GM19035 (cell line): ENCODE data around the gene SYS1.

Experiments used
- ATAC-seq: cut with Tn5 transposase; IDR thresholded peaks from one replicate; pipeline ENCODE4 v1.9.1; 2021; ENCODE audit not compliant: unreplicated experiment

The SYS1 gene

GRCh38 chr20:45362804-45363610 is at the start of gene SYS1:
Gene SYS1, plus strand, starts transcription at chr20:45363156. Its CDS starts 376 bp downstream, at chr20:45363532.
- ATAC-seq = peak; percentile 85

DNA sequence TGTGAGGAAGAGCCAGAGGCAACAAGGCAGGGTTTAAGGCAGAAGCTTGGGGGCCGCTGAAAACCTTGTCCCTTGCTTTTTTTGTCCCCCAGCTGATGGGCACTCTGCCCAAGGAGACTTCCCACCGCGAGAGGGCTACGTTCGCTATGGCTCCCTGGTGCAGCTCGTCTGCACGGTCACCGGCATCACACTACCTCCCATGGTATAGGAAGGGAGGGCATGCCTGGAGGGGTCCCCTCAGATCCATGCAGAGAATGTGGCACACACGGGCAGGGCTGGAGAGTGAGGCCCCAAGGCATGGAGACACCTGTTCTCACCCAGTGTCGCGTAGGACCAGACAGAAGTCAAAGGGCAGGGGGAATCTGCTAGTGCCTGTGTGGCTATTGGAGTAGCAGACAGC is 49.0 kb upstream of the SYS1 start:
- ATAC-seq = no peak

GRCh38 chr20:45315672-45316071 is 47.3 kb upstream of the SYS1 start:
- no peak for ATAC-seq

DNA sequence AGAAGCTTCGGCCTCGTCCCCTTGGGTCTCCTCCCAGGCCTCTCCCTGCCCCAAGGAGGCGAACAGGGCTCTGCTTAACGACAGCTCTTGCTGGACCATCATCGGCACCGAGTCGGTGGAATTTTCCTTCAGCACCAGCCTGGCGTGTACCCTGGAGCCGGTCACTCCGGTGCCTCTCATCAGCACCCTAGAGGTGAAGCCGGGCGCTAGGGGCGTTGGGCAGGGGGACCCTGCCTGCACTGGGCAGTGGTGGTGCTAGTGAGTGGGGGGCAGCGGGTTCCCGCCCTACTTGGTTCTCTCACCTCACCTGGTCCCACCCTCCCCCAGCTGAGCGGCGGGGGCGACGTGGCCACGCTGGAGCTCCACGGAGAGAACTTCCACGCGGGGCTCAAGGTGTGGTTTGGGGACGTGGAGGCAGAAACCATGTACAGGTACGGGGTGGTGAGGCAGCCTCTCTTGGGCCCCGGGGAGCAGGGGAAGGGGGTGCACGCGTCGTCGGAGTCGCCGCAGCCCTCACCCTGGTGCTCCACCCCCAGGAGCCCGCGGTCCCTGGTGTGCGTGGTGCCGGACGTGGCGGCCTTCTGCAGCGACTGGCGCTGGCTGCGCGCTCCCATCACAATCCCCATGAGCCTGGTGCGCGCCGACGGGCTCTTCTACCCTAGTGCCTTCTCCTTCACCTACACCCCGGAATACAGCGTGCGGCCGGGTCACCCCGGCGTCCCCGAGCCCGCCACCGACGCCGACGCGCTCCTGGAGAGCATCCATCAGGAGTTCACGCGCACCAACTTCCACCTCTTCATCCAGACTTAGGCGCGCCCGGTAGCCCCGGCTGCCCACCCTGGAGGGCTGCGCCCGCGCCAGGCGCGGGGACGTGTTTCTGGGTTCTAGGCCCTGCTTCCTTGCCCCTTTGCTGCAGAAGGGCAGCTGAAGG is 46.5 kb upstream of the SYS1 start:
- ATAC-seq = no peak

DNA sequence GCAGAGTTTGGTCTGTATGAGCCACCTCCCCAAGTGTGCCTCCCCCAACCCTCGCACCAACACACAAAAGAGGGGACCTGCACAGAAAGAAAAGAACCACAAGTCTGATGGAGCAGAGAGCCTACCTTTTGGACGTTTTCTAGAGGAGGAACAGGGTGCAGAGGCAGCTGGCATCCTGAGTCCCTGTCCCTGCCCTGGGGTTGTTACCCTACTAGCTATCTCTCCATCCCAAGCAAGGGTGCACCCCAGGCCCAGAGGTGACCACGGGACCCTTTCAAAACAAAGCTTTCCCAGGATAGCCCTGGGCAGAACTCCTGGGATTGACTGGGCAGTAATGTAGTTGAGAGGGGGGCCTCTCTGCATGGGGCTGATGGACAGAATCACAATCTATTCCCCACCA is 45.1 kb upstream of the SYS1 start:
- no peak for ATAC-seq

GRCh38 chr20:45318386-45318939 is 44.5 kb upstream of the SYS1 start:
- ATAC-seq = no peak

DNA sequence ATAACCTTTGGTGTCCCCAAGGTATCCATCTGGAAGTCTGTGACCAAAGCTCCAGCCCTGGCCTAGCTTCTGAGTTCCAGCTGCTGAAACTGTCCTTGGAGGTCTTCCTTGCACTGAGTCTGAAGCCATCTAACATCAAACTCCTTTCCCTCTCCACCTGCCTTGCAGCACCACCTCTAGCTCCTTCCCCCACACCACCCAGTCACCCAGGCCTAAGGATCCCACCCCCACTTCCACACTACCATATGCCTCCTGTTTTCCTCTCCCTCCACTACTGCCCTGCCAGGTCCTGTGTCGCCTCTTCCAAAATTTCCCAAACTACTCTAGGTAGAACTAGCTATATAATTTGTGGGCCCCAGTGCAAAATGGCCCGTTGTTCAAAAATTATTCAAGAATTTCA is 44.0 kb upstream of the SYS1 start:
- ATAC-seq = no peak

DNA sequence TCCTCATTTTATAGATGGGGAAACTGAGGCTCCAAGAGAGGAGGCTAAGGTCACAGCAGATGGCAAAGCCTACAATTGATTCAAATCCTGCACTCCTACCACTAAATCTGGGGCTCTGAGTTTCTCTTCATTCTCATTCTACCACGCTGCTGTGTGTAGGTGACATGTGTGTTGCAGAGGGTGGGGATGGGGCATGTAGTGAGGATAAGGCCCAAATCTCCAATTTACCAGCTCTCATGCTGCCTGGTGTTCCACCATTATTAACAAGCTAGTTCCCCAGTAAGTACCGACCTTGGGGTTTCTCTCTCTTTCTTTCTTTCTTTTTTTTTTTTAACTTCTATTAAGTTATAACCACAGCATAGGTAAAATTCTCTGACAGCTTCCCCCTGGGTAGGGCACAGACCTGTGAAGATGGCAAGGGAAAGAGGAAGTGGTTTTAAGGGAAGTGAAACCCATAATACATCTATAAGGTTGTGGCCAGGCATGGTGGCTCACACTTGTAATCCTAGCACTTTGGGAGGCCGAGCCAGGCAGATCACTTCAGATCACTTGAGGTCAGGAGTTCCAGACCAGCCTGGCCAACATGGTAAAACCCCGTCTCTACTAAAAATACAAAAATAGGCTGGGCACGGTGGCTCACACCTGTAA is 41.9 kb upstream of the SYS1 start:
- ATAC-seq = no peak

DNA sequence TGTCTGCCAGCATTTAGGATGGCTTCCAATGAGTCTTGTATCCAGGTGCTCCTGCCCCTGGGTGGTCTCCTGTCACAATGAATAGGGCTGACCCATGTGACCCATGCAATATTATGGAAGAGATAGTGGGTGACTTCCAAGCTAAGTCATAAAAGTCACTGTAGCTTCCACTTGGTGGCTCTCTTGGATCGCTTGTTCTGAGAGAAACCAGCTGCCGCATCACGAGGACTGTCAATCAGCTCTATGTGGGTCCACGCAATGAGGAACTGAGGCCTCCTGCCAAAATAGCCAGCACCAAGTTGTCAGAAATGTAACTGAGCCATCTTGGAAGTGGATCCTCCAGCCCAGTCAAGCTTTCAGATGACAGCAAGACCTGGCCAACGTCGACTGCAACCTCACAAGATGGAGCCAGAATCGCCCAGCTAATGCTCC is 40.0 kb upstream of the SYS1 start:
- ATAC-seq = no peak

DNA sequence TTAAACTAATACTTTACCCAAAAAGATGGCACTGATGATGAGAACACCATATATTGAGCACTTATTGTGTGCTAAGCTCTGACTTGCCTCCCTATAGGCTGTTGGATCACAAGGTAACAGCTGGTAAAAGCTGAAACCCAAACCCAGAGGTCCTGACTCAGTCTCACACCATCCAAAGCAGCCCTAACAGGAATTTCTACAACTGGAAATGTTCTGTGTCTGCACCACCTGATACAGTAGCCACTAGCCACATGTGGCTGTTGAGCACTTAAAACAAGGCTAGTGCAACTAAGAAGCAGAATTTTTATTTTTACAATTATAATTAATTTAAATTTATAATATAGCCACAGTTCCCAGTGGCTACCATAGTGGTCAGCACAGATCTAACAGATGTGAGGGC is 39.2 kb upstream of the SYS1 start:
- ATAC-seq = no peak

- no peak for ATAC-seq
Observed at GRCh38 chr20:45325371-45325770, 37.6 kb upstream of the SYS1 start.

DNA sequence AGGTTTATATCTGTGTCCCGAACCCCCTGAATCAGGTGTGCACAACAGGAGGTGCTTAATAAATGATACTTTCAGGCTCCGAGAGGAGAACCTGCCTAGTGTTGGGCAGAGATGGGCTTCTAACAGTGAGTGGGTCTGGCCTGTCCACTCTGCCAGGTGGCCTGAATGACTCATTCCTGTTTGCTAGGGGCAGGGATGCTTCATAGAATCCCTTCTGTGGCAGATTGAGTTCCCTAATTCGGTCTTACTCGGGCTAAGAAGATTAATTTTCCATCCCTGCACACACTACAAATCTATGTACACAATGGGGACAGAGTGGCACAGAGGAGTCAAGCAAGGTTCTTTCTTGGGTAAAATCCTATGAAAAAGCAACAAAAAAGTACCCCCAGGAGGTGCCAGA is 34.5 kb upstream of the SYS1 start:
- no peak for ATAC-seq

DNA sequence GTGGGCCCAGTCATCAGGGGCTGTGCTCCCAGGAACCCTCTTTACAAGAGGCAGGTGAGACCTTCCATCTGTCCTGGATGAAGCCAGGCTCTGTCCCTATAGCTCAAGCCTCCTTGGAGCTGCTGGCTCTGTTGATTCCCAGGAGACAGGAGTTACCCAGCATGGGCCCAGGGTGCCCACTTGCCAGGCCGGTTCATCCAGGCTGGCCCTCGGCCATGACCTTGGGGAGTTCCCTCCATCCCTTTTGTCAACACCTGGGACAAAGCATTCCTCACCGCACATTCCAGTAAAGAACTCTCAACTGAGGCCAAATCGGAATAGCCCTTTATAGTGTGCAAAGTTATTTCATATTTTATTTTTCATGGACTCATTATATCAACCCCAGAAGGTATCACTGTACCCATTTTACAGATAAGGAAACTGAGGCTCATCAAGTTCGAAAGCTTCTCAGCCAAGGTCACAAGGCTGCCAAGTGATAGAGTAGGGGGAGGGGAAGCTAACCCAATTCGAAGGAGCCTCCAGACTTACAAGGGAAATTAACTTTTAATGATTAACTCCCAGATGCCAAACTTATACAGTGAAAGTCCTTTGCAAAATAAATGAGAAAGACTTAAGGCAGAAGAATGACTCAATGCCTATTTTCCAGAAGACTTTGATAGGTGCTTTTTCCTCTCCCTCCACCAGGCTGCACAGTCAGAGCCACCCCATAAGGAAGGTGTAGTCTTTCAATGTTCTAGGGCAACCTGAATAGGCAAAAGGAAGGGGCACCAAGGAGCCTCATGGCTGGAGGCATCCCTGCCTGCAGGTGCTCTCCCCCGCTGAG is 33.2 kb upstream of the SYS1 start:
- no peak for ATAC-seq

DNA sequence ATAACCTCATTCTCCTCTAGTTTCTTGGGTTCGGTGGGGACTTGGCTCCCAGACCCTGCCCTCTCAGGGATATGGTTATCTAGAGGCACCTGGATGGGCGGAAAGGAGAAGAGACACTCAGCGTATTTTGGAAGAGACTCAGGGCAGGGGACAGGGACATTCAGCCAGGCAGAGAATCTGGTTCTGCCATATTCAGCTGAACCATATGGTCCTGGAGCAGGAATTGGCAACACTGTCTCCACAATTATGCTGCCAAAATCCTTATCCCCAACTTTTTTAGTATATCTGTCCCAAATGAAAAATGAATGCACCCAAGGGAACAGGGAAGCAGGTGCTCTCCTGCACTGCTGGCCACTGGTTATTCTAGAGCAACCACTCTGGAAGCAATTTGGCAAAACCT is 32.5 kb upstream of the SYS1 start:
- no peak for ATAC-seq

DNA sequence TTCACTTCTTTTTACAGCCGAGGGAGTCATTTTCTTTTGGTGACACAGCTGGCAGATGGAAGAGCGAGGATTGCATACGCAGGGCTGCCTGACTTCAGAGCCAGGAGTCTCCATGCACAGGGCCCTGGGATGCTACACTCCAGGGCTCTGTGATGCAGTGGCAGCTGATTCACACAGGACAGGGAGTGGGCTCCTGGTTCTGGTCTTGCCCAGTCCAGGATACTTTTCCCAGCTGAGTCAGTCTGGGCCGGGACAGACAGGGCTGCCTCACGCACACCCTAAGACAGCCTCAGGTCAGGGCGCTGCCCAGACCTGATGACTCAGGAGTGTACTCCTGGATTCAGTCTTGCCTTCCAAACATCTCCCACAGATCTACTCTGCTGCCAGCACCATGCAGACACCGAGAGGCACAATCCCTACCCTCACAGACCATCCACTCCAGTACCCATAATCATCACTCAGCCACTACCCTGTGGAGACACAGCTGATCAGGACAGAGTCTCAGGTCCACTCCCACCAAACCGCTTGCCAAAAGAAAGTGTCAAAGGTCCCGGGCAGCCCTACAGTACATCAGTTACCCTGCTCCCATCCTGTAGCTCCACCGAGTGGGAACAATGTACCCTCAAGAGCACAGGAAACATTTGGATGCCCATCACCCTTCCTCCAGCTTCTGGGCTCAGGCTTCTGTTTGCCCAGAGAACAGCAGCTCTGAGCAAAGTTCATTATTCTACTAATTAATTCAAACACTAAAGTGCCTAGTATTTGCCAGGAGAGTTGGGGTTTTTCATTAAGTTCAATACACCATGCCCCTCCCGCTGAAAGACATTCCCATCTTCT is 26.2 kb upstream of the SYS1 start:
- ATAC-seq = no peak

- no peak for ATAC-seq
Observed at GRCh38 chr20:45337367-45338120, 25.4 kb upstream of the SYS1 start.

DNA sequence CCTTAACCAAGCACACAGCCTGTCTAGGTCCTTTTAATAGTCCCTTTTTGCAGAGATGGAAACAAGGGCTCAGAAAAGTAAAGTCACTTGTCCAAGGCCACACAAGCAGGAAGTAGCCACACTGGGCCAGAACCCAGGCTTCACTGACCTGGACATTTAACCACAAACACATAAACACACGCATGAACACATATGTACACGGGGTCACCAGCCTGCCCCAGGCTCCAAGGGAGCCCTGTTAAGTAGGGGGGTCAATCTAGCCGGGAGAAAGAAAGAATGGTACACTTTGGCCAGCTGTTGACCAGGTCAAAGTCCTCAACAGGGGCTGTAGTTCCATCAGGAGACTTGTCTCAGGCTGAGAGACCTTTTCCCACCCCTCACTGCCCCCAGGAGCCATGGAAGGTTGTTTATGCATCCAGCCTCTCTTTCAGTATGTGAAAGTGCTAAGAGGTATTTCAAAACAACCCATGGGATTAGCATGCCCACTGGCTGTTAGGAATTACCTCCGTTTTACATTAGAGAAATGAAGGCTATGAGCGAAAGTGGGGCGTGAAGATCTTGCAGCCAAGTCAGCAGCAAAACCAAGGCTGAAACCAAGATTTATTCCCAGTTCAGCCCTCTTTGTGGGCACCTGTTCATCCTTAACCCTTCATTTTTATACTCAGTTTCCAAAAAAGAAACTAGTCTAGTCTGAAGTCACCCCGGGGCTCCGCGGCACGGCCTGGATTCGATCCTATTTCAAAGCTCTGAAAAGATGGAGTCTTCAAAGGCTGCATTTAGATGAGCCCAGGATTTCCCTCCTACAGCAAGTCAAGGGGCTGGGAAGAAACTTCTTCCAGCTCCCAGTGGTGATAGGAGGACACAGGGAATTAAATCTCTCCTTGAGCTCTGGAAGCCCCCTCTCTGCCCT is 24.6 kb upstream of the SYS1 start:
- ATAC-seq = no peak

- ATAC-seq = no peak
Observed at GRCh38 chr20:45339084-45339483, 23.9 kb upstream of the SYS1 start.
